Ishikawa (cell line): ENCODE measurements around the gene FA2H.

Experiments
- CEBPB ChIP-seq: IDR thresholded peaks from 2 replicates; pipeline ENCODE4 v1.6.1; 2012
- CREB1 ChIP-seq: IDR thresholded peaks from 2 replicates; pipeline ENCODE4 v1.6.1; 2012; ENCODE audit warnings: low read depth
- EGR1 ChIP-seq: IDR thresholded peaks from 2 replicates; pipeline ENCODE4 v1.6.1; 2012
- EP300 ChIP-seq: IDR thresholded peaks from 2 replicates; pipeline ENCODE4 v1.6.1; 2012; ENCODE audit warnings: borderline replicate concordance
- FOXM1 ChIP-seq: IDR thresholded peaks from 2 replicates; pipeline ENCODE4 v1.6.1; 2012; ENCODE audit warnings: low read depth, borderline replicate concordance
- MAX ChIP-seq: IDR thresholded peaks from 2 replicates; pipeline ENCODE4 v1.6.1; 2012
- NFIC ChIP-seq: IDR thresholded peaks from 2 replicates; pipeline ENCODE4 v1.6.1; 2012
- RAD21 ChIP-seq: IDR thresholded peaks from 2 replicates; pipeline ENCODE4 v1.6.1; 2012; ENCODE audit warnings: low read depth
- REST ChIP-seq: IDR thresholded peaks from 2 replicates; pipeline ENCODE4 v1.6.1; 2012; ENCODE audit warnings: low read depth, mild to moderate bottlenecking
- TAF1 ChIP-seq: IDR thresholded peaks from 2 replicates; pipeline ENCODE4 v1.6.1; 2012; ENCODE audit warnings: low read depth, mild to moderate bottlenecking
- TCF12 ChIP-seq: IDR thresholded peaks from 2 replicates; pipeline ENCODE4 v1.6.1; 2012; ENCODE audit warnings: low read depth
- TEAD4 ChIP-seq: IDR thresholded peaks from 2 replicates; pipeline ENCODE4 v1.6.1; 2012
- USF1 ChIP-seq: IDR thresholded peaks from 2 replicates; pipeline ENCODE4 v1.6.1; 2012
- YY1 ChIP-seq: IDR thresholded peaks from 2 replicates; pipeline ENCODE4 v1.6.1; 2012; ENCODE audit warnings: low read depth
- ZBTB7A ChIP-seq: IDR thresholded peaks from 2 replicates; pipeline ENCODE4 v1.6.1; 2012; ENCODE audit warnings: low read depth

Gene FA2H

GRCh38 chr16:74738816-74739215 lies 35.8 kb downstream of the FA2H start:
- TF ChIP-seq EP300 = no peak
- TF ChIP-seq TEAD4 = no peak
- TF ChIP-seq YY1 = no peak
- TF ChIP-seq NFIC = no peak
- TF ChIP-seq TCF12 = no peak
- no peak for TF ChIP-seq REST
- no peak for TF ChIP-seq TAF1
- no peak for TF ChIP-seq USF1
- no peak for TF ChIP-seq EGR1
- no peak for TF ChIP-seq CEBPB
- no peak for TF ChIP-seq CREB1
- no peak for TF ChIP-seq RAD21

- TF ChIP-seq NFIC = peak; percentile 61
- no peak for TF ChIP-seq MAX
These were observed 36.5 kb downstream of the FA2H start for GRCh38 chr16:74738113-74738541.

- TF ChIP-seq CREB1 (no peak), EGR1 (no peak), MAX (no peak), EP300 (no peak), REST (no peak), TEAD4 (no peak), ZBTB7A (no peak), FOXM1 (no peak), NFIC (no peak), TAF1 (no peak), YY1 (no peak), RAD21 (no peak), CEBPB (no peak), USF1 (no peak), TCF12 (no peak)
These were observed 37.1 kb downstream of the FA2H start for GRCh38 chr16:74737521-74737920.

GRCh38 chr16:74736531-74737157 lies 38.0 kb downstream of the FA2H start:
- TF ChIP-seq TAF1 (no peak), YY1 (no peak), FOXM1 (no peak), EP300 (no peak), REST (no peak), NFIC (no peak), USF1 (no peak)

GRCh38 chr16:74735554-74735953 lies 39.1 kb downstream of the FA2H start:
- TF ChIP-seq ZBTB7A (no peak), EP300 (no peak), YY1 (no peak), MAX (no peak)
